ENCODE measurements around the gene LY6G5C.

DNA sequence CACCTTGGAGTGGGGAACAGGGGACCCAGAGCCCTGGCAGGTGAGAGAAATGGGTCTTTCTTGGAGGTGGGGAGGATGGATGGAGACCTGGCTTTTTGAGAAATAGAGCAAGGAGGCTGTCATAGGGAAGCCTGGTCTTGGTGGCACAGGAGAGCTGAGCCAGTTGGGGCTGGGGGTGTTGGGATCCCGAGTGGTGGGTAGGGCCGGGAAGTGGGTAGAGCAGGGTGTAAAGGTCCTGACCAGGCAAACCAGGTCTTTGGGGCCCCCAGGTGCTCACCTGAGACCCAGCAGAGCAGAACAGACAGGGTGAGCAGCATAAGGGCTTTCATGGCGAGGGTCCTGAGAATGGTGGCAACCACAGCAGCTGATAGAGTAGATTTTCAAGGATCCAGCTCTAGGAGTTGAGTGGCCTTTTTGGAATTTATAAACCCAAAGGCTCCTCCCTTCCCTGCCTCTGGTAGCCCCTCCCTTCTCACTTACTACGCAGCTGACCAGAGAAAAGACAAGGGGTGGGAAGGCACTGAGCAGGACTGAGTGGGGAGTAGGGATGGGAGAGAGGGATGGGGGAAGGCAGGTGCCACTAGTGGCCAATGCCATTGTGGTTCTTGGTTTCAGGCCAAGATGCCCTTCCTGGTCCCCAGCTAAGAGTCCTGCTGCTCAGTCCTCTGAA, 40.6 kb upstream of the LY6G5C start, which contains the start of gene LY6G6C:
- TF ChIP-seq, protein P1, sequence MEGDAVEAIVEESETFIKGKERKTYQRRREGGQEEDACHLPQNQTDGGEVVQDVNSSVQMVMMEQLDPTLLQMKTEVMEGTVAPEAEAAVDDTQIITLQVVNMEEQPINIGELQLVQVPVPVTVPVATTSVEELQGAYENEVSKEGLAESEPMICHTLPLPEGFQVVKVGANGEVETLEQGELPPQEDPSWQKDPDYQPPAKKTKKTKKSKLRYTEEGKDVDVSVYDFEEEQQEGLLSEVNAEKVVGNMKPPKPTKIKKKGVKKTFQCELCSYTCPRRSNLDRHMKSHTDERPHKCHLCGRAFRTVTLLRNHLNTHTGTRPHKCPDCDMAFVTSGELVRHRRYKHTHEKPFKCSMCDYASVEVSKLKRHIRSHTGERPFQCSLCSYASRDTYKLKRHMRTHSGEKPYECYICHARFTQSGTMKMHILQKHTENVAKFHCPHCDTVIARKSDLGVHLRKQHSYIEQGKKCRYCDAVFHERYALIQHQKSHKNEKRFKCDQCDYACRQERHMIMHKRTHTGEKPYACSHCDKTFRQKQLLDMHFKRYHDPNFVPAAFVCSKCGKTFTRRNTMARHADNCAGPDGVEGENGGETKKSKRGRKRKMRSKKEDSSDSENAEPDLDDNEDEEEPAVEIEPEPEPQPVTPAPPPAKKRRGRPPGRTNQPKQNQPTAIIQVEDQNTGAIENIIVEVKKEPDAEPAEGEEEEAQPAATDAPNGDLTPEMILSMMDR (IDR thresholded peaks at IDR 0.05; ENCODE audit: low read depth, low read length) = no peak
- no peak for TF ChIP-seq POLR2A (IDR thresholded peaks at IDR 0.05; ENCODE audit: extremely low read depth, insufficient read length)
- TF ChIP-seq, protein P2, sequence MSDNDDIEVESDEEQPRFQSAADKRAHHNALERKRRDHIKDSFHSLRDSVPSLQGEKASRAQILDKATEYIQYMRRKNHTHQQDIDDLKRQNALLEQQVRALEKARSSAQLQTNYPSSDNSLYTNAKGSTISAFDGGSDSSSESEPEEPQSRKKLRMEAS (IDR thresholded peaks at IDR 0.05; ENCODE audit: low read depth, low read length) = no peak

All from NB4 (cell line).